Mucosa of gallbladder (tissue), 1 donor: ENCODE data around the gene LDLRAD1. TPM values are rescaled to one million over a fixed set of nuclear protein-coding genes. Genes with fewer than 3 reads are reported as not detected.

Source experiments
- total RNA-seq: library from RNA; stranded (reverse); gene quantifications from one replicate; pipeline ENCODE4 v1.2.1, GENCODE V29; 2021
- donor health status: DM: no; HTN: no; CAD: no.

The LDLRAD1 gene
- total RNA-seq, 1 donor from 2014 or later, result 1.3 TPM

Other genes starting within 250 kb of the LDLRAD1 start
- gene NDC1, start 179.9 kb downstream of the LDLRAD1 start, total RNA-seq, result 9.7 TPM
- gene YIPF1, start 128.4 kb downstream of the LDLRAD1 start, total RNA-seq, result 37.1 TPM
- gene DIO1, start 124.0 kb downstream of the LDLRAD1 start, total RNA-seq, result 6.2 TPM
- gene IFT25, start 72.5 kb downstream of the LDLRAD1 start, total RNA-seq, result 24.4 TPM
- 25.7 TPM for gene LRRC42, start 71.8 kb downstream of the LDLRAD1 start, total RNA-seq
- 714 TPM for gene TMEM59, start 35.0 kb upstream of the LDLRAD1 start, total RNA-seq
- 6.0 TPM for gene TCEANC2, start 35.4 kb upstream of the LDLRAD1 start, total RNA-seq
- gene CDCP2, start 134.8 kb upstream of the LDLRAD1 start, total RNA-seq, result not detected
- gene CYB5RL, start 181.8 kb upstream of the LDLRAD1 start, total RNA-seq, result 7.8 TPM
- 55.4 TPM for gene MRPL37, start 182.0 kb upstream of the LDLRAD1 start, total RNA-seq